Measurements from ENCODE around the gene CLASP2.

CLASP2 gene

DNA sequence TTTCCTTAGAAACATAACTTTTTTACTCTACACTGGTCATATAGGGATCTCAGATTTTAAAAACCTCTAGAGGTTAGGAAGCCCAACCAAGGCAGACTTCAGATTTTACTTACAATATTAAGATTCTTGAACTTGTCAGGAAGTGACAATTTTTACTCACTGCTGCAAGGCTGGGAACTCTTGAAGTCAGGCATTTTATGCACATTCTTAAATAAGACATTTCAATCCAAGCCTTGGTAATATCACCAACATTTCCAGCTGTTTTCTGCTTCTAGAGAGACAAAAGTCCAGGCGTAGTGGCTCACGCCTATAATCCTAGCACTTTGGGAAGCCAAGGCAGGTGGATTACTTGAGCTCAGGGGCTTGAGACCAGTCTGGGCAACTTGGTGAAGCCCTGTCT lies 244.2 kb downstream of the CLASP2 start:
- no peak for TF ChIP-seq RAD21 (IDR thresholded peaks at IDR 0.05; ENCODE audit: low read depth)
- TF ChIP-seq YY1 (IDR thresholded peaks at IDR 0.05; ENCODE audit: low read depth), result no peak
- no peak for TF ChIP-seq EP300 (IDR thresholded peaks at IDR 0.05; ENCODE audit: borderline replicate concordance)
- TF ChIP-seq EGR1 (IDR thresholded peaks at IDR 0.05), result no peak
- TF ChIP-seq NFIC (IDR thresholded peaks at IDR 0.05), result no peak
- TF ChIP-seq TCF12 (IDR thresholded peaks at IDR 0.05; ENCODE audit: low read depth), result no peak
- TF ChIP-seq FOXM1 (IDR thresholded peaks at IDR 0.05; ENCODE audit: borderline replicate concordance, low read depth), result no peak
- TF ChIP-seq, protein P1, sequence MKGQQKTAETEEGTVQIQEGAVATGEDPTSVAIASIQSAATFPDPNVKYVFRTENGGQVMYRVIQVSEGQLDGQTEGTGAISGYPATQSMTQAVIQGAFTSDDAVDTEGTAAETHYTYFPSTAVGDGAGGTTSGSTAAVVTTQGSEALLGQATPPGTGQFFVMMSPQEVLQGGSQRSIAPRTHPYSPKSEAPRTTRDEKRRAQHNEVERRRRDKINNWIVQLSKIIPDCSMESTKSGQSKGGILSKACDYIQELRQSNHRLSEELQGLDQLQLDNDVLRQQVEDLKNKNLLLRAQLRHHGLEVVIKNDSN (IDR thresholded peaks at IDR 0.05), result no peak
- no peak for TF ChIP-seq TEAD4 (IDR thresholded peaks at IDR 0.05)
- no peak for TF ChIP-seq ZBTB7A (IDR thresholded peaks at IDR 0.05; ENCODE audit: low read depth)
- no peak for TF ChIP-seq CEBPB (IDR thresholded peaks at IDR 0.05)
- no peak for TF ChIP-seq CREB1 (IDR thresholded peaks at IDR 0.05; ENCODE audit: low read depth)
- TF ChIP-seq, protein P2, sequence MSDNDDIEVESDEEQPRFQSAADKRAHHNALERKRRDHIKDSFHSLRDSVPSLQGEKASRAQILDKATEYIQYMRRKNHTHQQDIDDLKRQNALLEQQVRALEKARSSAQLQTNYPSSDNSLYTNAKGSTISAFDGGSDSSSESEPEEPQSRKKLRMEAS (IDR thresholded peaks at IDR 0.05), result no peak
- TF ChIP-seq TAF1 (IDR thresholded peaks at IDR 0.05; ENCODE audit: low read depth), result no peak
- TF ChIP-seq, protein P3, sequence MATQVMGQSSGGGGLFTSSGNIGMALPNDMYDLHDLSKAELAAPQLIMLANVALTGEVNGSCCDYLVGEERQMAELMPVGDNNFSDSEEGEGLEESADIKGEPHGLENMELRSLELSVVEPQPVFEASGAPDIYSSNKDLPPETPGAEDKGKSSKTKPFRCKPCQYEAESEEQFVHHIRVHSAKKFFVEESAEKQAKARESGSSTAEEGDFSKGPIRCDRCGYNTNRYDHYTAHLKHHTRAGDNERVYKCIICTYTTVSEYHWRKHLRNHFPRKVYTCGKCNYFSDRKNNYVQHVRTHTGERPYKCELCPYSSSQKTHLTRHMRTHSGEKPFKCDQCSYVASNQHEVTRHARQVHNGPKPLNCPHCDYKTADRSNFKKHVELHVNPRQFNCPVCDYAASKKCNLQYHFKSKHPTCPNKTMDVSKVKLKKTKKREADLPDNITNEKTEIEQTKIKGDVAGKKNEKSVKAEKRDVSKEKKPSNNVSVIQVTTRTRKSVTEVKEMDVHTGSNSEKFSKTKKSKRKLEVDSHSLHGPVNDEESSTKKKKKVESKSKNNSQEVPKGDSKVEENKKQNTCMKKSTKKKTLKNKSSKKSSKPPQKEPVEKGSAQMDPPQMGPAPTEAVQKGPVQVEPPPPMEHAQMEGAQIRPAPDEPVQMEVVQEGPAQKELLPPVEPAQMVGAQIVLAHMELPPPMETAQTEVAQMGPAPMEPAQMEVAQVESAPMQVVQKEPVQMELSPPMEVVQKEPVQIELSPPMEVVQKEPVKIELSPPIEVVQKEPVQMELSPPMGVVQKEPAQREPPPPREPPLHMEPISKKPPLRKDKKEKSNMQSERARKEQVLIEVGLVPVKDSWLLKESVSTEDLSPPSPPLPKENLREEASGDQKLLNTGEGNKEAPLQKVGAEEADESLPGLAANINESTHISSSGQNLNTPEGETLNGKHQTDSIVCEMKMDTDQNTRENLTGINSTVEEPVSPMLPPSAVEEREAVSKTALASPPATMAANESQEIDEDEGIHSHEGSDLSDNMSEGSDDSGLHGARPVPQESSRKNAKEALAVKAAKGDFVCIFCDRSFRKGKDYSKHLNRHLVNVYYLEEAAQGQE (IDR thresholded peaks at IDR 0.05; ENCODE audit: low read depth), result no peak

- TF ChIP-seq RAD21 (IDR thresholded peaks at IDR 0.05; ENCODE audit: low read depth), result no peak
- no peak for TF ChIP-seq ZBTB7A (IDR thresholded peaks at IDR 0.05; ENCODE audit: low read depth)
- TF ChIP-seq, protein P1 (IDR thresholded peaks at IDR 0.05), result no peak
- TF ChIP-seq EP300 (IDR thresholded peaks at IDR 0.05; ENCODE audit: borderline replicate concordance), result no peak
- no peak for TF ChIP-seq YY1 (IDR thresholded peaks at IDR 0.05; ENCODE audit: low read depth)
- TF ChIP-seq FOXM1 (IDR thresholded peaks at IDR 0.05; ENCODE audit: borderline replicate concordance, low read depth), result no peak
- no peak for TF ChIP-seq TEAD4 (IDR thresholded peaks at IDR 0.05)
- no peak for TF ChIP-seq TCF12 (IDR thresholded peaks at IDR 0.05; ENCODE audit: low read depth)
- no peak for TF ChIP-seq CREB1 (IDR thresholded peaks at IDR 0.05; ENCODE audit: low read depth)
- TF ChIP-seq EGR1 (IDR thresholded peaks at IDR 0.05), result no peak
- TF ChIP-seq, protein P2 (IDR thresholded peaks at IDR 0.05), result no peak
Observed at GRCh38 chr3:33467786-33468185, 250.3 kb downstream of the CLASP2 start.

DNA sequence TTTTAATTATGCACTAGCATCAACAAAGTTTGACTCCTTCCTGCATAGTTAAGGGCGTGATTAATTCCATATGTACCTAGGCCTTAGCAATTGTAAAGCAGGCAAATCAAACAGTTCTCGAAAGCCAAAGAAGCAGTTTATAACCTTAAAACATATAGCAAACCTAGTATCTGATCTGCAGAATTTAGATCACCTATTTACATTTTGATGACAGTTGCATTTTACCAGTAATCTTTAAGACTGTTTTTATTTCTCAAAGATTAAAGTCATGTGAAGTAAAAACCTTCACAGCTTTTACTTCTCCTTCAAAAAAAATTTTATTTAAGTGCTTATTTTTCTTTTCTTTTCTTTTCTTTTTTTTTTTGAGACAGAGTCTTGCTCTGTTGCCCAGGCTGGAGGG lies 257.0 kb downstream of the CLASP2 start:
- no peak for TF ChIP-seq CEBPB (IDR thresholded peaks at IDR 0.05)
- TF ChIP-seq ZBTB7A (IDR thresholded peaks at IDR 0.05; ENCODE audit: low read depth), result no peak
- TF ChIP-seq NFIC (IDR thresholded peaks at IDR 0.05), result no peak
- no peak for TF ChIP-seq CREB1 (IDR thresholded peaks at IDR 0.05; ENCODE audit: low read depth)
- TF ChIP-seq TCF12 (IDR thresholded peaks at IDR 0.05; ENCODE audit: low read depth), result no peak
- TF ChIP-seq, protein P1 (IDR thresholded peaks at IDR 0.05), result no peak

- TF ChIP-seq, protein P3 (IDR thresholded peaks at IDR 0.05; ENCODE audit: low read depth), result no peak
- no peak for TF ChIP-seq EGR1 (IDR thresholded peaks at IDR 0.05)
- no peak for TF ChIP-seq YY1 (IDR thresholded peaks at IDR 0.05; ENCODE audit: low read depth)
- TF ChIP-seq EP300 (IDR thresholded peaks at IDR 0.05; ENCODE audit: borderline replicate concordance), result no peak
Observed at GRCh38 chr3:33458446-33458845, 259.6 kb downstream of the CLASP2 start.

DNA sequence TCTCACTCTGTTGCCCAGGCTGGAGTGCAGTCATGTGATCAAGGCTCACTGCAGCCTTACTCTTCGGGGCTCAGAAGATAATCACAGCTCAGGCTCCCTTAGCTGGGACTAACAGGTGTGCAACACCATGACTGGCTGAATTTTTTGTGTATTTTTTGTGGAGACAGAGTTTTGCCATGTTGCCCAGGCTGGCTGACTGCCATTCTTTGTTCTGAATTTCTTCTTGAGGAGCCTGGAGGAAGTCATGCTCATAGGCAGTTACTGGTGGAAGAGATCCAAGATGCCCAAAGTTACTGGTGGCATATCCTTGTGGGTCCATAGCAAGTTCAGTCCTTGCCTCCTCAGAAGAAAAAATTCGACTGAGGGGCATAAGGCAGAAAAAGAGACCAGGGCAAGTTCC lies 261.3 kb downstream of the CLASP2 start:
- TF ChIP-seq CREB1 (IDR thresholded peaks at IDR 0.05; ENCODE audit: low read depth) (no peak), EP300 (IDR thresholded peaks at IDR 0.05; ENCODE audit: borderline replicate concordance) (no peak), FOXM1 (IDR thresholded peaks at IDR 0.05; ENCODE audit: borderline replicate concordance, low read depth) (no peak), TEAD4 (IDR thresholded peaks at IDR 0.05) (no peak), TCF12 (IDR thresholded peaks at IDR 0.05; ENCODE audit: low read depth) (no peak), NFIC (IDR thresholded peaks at IDR 0.05) (no peak), CEBPB (IDR thresholded peaks at IDR 0.05) (no peak), ZBTB7A (IDR thresholded peaks at IDR 0.05; ENCODE audit: low read depth) (no peak), YY1 (IDR thresholded peaks at IDR 0.05; ENCODE audit: low read depth) (no peak), EGR1 (IDR thresholded peaks at IDR 0.05) (no peak), TAF1 (IDR thresholded peaks at IDR 0.05; ENCODE audit: low read depth) (no peak), RAD21 (IDR thresholded peaks at IDR 0.05; ENCODE audit: low read depth) (no peak)
- TF ChIP-seq, protein P2 (IDR thresholded peaks at IDR 0.05), result no peak
- TF ChIP-seq, protein P1 (IDR thresholded peaks at IDR 0.05), result no peak
- TF ChIP-seq, protein P3 (IDR thresholded peaks at IDR 0.05; ENCODE audit: low read depth), result no peak

Data from Ishikawa (cell line).